ENCODE measurements around the gene RSPO4.
A peak's percentile ranks its signal among the peaks of the same experiment; 100 is the strongest.

RSPO4 gene

GRCh38 chr20:967796-968742 is 34.0 kb downstream of the RSPO4 start:
- no peak for DNase-seq (ENCODE audit: low read depth in 2 of 2)

- no peak for DNase-seq (ENCODE audit: low read depth in 2 of 2)
Measured at GRCh38 chr20:965956-966355, 36.2 kb downstream of the RSPO4 start.

- no peak for DNase-seq (ENCODE audit: low read depth in 2 of 2)
Measured at GRCh38 chr20:963795-964194, 38.3 kb downstream of the RSPO4 start.

GRCh38 chr20:962683-963082 is 39.4 kb downstream of the RSPO4 start:
- DNase-seq (ENCODE audit: low read depth in 2 of 2): no peak

- DNase-seq (ENCODE audit: low read depth in 2 of 2): no peak
Measured at GRCh38 chr20:962223-962622, 39.9 kb downstream of the RSPO4 start.

- no peak for DNase-seq (ENCODE audit: low read depth in 2 of 2)
Measured at GRCh38 chr20:961768-962167, 40.3 kb downstream of the RSPO4 start.

GRCh38 chr20:959996-960615 is 42.0 kb downstream of the RSPO4 start:
- DNase-seq (ENCODE audit: low read depth in 2 of 2): no peak

- DNase-seq (ENCODE audit: low read depth in 2 of 2): no peak
Measured at GRCh38 chr20:958936-959815, 42.9 kb downstream of the RSPO4 start.

GRCh38 chr20:957544-957943 is 44.6 kb downstream of the RSPO4 start:
- no peak for DNase-seq (ENCODE audit: low read depth in 2 of 2)

- peak; percentile 65 to 75 for DNase-seq (ENCODE audit: low read depth in 2 of 2)
Measured at GRCh38 chr20:956330-956951, 45.7 kb downstream of the RSPO4 start.

GRCh38 chr20:955656-956055 is 46.5 kb downstream of the RSPO4 start:
- DNase-seq (ENCODE audit: low read depth in 2 of 2): no peak

GRCh38 chr20:955111-955510 is 47.0 kb downstream of the RSPO4 start:
- DNase-seq (ENCODE audit: low read depth in 2 of 2): no peak

- no peak for DNase-seq (ENCODE audit: low read depth in 2 of 2)
Measured at GRCh38 chr20:953742-954141, 48.4 kb downstream of the RSPO4 start.

GRCh38 chr20:952196-952795 is 49.8 kb downstream of the RSPO4 start:
- no peak for DNase-seq (ENCODE audit: low read depth in 2 of 2)

- DNase-seq (ENCODE audit: low read depth in 2 of 2): no peak
Measured at GRCh38 chr20:951384-952169, 50.5 kb downstream of the RSPO4 start.

GRCh38 chr20:949717-950116 is 52.4 kb downstream of the RSPO4 start:
- no peak for DNase-seq (ENCODE audit: low read depth in 2 of 2)

- no peak for DNase-seq (ENCODE audit: low read depth in 2 of 2)
Measured at GRCh38 chr20:946826-947225, 55.3 kb downstream of the RSPO4 start.

GRCh38 chr20:945841-946240 is 56.3 kb downstream of the RSPO4 start:
- no peak for DNase-seq (ENCODE audit: low read depth in 2 of 2)

GRCh38 chr20:944774-945410 is 57.2 kb downstream of the RSPO4 start:
- no peak for DNase-seq (ENCODE audit: low read depth in 2 of 2)

GRCh38 chr20:944148-944547 is 58.0 kb downstream of the RSPO4 start:
- no peak for DNase-seq (ENCODE audit: low read depth in 2 of 2)

All from activated CD4-positive, alpha-beta T cell treated with anti-CD3 and anti-CD28 coated beads for 24 hours (primary cell).